Astrocyte (in vitro differentiated cells and primary cell): Measurements from ENCODE around the gene VEGFB. TPM values are rescaled to one million over a fixed set of nuclear protein-coding genes. Genes with fewer than 3 reads are reported as not detected.

Source experiments
- DNase-seq: peaks from one replicate; pipeline ENCODE4 v3.0.0-alpha.2; 2010; ENCODE audit warnings: low read depth
- FAIRE-seq: peaks from 2 replicates; lab custom pipeline; 2011; peaks lifted over from hg19 to GRCh38; lab: Jason Lieb, UNC
- H2AFZ ChIP-seq: 2 replicates; pipeline ENCODE4 v1.6.0; 2012; ENCODE audit warnings: low read depth, low read length, inconsistent platforms
- H3K27ac ChIP-seq: 2 replicates; pipeline ENCODE4 v1.5.1; 2011; ENCODE audit warnings: low read depth, low read length, inconsistent platforms
- H3K27me3 ChIP-seq: 2 replicates; pipeline ENCODE4 v1.6.0; 2011; ENCODE audit warnings: low read length, inconsistent platforms; ENCODE audit not compliant: insufficient read depth
- H3K36me3 ChIP-seq: 2 replicates; pipeline ENCODE4 v1.5.1; 2011; ENCODE audit warnings: low read length, inconsistent platforms; ENCODE audit not compliant: insufficient read depth
- H3K4me1 ChIP-seq: 2 replicates; pipeline ENCODE4 v1.5.1; 2011; ENCODE audit warnings: low read length, inconsistent platforms; ENCODE audit not compliant: insufficient read depth
- H3K4me2 ChIP-seq: 2 replicates; pipeline ENCODE4 v1.6.0; 2012; ENCODE audit warnings: low read length, inconsistent platforms
- H3K4me3 ChIP-seq: 2 replicates; pipeline ENCODE4 v1.5.1; 2011; ENCODE audit warnings: low read depth, mild to moderate bottlenecking, low read length, inconsistent platforms; ENCODE audit not compliant: insufficient read depth
- H3K79me2 ChIP-seq: 2 replicates; pipeline ENCODE4 v1.6.0; 2012; ENCODE audit warnings: mild to moderate bottlenecking, low read length, inconsistent platforms; ENCODE audit not compliant: insufficient read depth
- H3K9ac ChIP-seq: 2 replicates; pipeline ENCODE4 v1.6.0; 2012; ENCODE audit warnings: mild to moderate bottlenecking, low read length, inconsistent platforms
- H3K9me3 ChIP-seq: 2 replicates; pipeline ENCODE4 v1.5.1; 2012; ENCODE audit warnings: low read depth, mild to moderate bottlenecking, low read length, inconsistent platforms; ENCODE audit not compliant: insufficient read depth
- H4K20me1 ChIP-seq: 2 replicates; pipeline ENCODE4 v1.6.0; 2012; ENCODE audit warnings: low read length, inconsistent platforms; ENCODE audit not compliant: insufficient read depth
- H3K27ac Mint-ChIP-seq: one replicate; pipeline ENCODE4 v1.8.0; 2021; ENCODE audit warnings: mild to moderate bottlenecking, mixed read lengths; ENCODE audit not compliant: unreplicated experiment
- H3K27me3 Mint-ChIP-seq: one replicate; pipeline ENCODE4 v1.8.0; 2021; ENCODE audit warnings: low read depth, mixed read lengths; ENCODE audit not compliant: unreplicated experiment
- H3K36me3 Mint-ChIP-seq: one replicate; pipeline ENCODE4 v1.8.0; 2021; ENCODE audit warnings: low read depth, mixed read lengths; ENCODE audit not compliant: unreplicated experiment
- H3K4me1 Mint-ChIP-seq: one replicate; pipeline ENCODE4 v1.8.0; 2021; ENCODE audit warnings: low read depth, mixed read lengths; ENCODE audit not compliant: unreplicated experiment
- H3K4me3 Mint-ChIP-seq: one replicate; pipeline ENCODE4 v1.8.0; 2021; ENCODE audit warnings: mild to moderate bottlenecking, moderate library complexity, mixed read lengths; ENCODE audit not compliant: unreplicated experiment
- H3K9me3 Mint-ChIP-seq: one replicate; pipeline ENCODE4 v1.8.0; 2021; ENCODE audit warnings: mild to moderate bottlenecking, mixed read lengths; ENCODE audit not compliant: unreplicated experiment
- EZH2 ChIP-seq: IDR thresholded peaks from 2 replicates; pipeline ENCODE4 v1.6.1; 2012; ENCODE audit warnings: mild to moderate bottlenecking, low read length, inconsistent platforms; ENCODE audit not compliant: insufficient read depth
- total RNA-seq: library from RNA; stranded (reverse); gene quantifications from 2 replicates; pipeline ENCODE4 v1.2.1, GENCODE V29; 2021
- TF ChIP-seq, protein P1 (sequence below): IDR thresholded peaks from 2 replicates; pipeline ENCODE4 v1.5.1; 2011; ENCODE audit warnings: low read depth, mild to moderate bottlenecking, inconsistent platforms, low read length, moderate library complexity; ENCODE audit not compliant: insufficient read depth

Gene VEGFB
- total RNA-seq, 1 donor from 2014 or later = 30.4 TPM

DNA sequence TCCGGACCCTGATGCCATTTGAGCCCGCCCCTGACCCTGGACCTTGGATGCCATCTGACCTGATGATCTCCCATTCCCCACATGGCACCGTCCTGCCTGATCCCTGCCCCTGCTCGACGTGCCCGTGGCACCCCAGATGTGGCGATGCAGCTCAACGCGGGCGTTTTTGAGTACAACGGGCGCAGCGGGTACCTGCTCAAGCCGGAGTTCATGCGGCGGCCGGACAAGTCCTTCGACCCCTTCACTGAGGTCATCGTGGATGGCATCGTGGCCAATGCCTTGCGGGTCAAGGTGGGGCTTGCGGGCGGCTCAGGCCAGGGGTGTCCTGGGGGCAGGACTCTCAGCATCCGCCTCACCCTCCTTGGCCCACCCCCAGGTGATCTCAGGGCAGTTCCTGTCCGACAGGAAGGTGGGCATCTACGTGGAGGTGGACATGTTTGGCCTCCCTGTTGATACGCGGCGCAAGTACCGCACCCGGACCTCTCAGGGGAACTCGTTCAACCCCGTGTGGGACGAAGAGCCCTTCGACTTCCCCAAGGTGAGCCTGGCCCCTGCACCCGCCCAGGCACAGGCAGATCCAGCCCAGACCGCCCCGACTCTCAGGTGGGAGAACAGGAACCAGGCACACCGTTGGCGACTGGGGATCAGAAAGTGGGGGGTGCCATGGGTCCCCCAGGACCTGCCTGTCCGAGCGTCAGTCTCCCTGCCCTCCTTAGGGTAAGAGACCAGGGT, 28.1 kb downstream of the VEGFB start:
- Histone ChIP-seq H3K36me3 (peaks cover 21% of the 10 kb centered on the region), H3K4me3 (no peak overlapping the region), H3K9ac (peak overlapping the region; percentile 47), H3K9me3 (no peaks in the 10 kb centered on the region), H2AFZ (no peak overlapping the region), H4K20me1 (peaks cover 34% of the 10 kb centered on the region), H3K4me1 (peaks cover 19% of the 10 kb centered on the region), H3K79me2 (no peaks in the 10 kb centered on the region), H3K27ac (peak overlapping the region; percentile 34), H3K27me3 (no peaks in the 10 kb centered on the region), H3K4me2 (peak overlapping the region; percentile 36)
- Mint-ChIP-seq H3K36me3 (peaks cover 28% of the 10 kb centered on the region), H3K9me3 (peaks cover 2% of the 10 kb centered on the region), H3K4me1 (peaks cover 11% of the 10 kb centered on the region), H3K27me3 (no peaks in the 10 kb centered on the region), H3K27ac (peak overlapping the region; percentile 91), H3K4me3 (no peak overlapping the region)
- no peak for TF ChIP-seq EZH2
- TF ChIP-seq, protein P1, sequence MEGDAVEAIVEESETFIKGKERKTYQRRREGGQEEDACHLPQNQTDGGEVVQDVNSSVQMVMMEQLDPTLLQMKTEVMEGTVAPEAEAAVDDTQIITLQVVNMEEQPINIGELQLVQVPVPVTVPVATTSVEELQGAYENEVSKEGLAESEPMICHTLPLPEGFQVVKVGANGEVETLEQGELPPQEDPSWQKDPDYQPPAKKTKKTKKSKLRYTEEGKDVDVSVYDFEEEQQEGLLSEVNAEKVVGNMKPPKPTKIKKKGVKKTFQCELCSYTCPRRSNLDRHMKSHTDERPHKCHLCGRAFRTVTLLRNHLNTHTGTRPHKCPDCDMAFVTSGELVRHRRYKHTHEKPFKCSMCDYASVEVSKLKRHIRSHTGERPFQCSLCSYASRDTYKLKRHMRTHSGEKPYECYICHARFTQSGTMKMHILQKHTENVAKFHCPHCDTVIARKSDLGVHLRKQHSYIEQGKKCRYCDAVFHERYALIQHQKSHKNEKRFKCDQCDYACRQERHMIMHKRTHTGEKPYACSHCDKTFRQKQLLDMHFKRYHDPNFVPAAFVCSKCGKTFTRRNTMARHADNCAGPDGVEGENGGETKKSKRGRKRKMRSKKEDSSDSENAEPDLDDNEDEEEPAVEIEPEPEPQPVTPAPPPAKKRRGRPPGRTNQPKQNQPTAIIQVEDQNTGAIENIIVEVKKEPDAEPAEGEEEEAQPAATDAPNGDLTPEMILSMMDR = no peak
- FAIRE-seq (no peak), DNase-seq (no peak)

DNA sequence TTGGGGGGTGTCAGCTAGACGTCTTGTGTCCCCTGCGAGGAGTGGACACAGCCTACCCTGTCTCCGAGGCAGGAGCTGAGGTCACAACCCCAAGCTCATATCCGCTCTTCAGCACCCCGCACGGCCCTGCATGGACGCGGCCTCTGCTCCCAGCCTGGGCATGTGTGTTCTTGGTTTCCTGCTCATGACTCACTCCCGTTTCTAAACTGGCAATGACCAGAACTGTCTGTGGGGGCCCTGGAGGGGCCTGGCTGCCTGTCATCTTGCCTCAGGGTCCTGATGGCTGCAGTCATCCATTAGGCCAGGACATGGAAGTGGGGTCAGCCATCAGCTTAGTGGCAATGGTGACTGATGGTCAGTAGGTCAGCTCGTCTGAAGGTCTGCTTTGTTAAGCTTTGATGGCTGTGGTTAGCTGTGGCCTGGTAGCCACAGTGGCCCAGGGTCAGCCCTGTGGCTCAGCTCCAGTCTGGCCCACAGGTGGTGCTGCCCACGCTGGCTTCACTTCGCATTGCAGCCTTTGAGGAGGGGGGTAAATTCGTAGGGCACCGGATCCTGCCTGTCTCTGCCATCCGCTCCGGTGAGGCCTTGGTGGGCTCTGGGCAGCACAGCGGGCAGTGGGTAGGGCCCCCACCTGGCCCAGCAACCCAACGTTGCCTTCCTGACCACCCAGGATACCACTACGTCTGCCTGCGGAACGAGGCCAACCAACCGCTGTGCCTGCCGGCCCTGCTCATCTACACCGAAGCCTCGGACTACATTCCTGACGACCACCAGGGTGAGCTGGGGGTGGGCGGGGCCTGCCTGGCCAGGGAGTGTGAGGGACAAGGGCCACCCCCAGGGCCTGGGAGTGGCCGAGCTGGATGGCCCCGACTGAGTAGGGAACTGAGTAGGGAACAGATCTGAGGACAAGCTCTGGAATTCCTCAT, 28.9 kb downstream of the VEGFB start:
- Histone ChIP-seq H3K4me1 (peaks cover 21% of the 10 kb centered on the region), H3K9ac (peak overlapping the region; percentile 47), H3K27ac (peak overlapping the region; percentile 34), H3K36me3 (peaks cover 20% of the 10 kb centered on the region), H3K27me3 (no peaks in the 10 kb centered on the region), H2AFZ (no peak overlapping the region), H3K4me3 (no peak overlapping the region), H3K9me3 (no peaks in the 10 kb centered on the region), H3K79me2 (no peaks in the 10 kb centered on the region), H4K20me1 (peaks cover 34% of the 10 kb centered on the region), H3K4me2 (peak overlapping the region; percentile 36)
- FAIRE-seq (no peak), DNase-seq (peak; percentile 61)
- Mint-ChIP-seq H3K27me3 (no peaks in the 10 kb centered on the region), H3K27ac (peak overlapping the region; percentile 91), H3K4me1 (peaks cover 14% of the 10 kb centered on the region), H3K4me3 (peak overlapping the region; percentile 9), H3K9me3 (peaks cover 2% of the 10 kb centered on the region), H3K36me3 (peaks cover 24% of the 10 kb centered on the region)
- TF ChIP-seq, protein P1 = no peak
- TF ChIP-seq EZH2 = no peak
